GM19468 (cell line): ENCODE data around the gene PRODH.
"Not testable (repeated sequence)": the region's sequence is repeated elsewhere in the genome, so short reads cannot be mapped to it uniquely, and the experiment has no call there.

ENCODE experiments used
- ATAC-seq: cut with Tn5 transposase; IDR thresholded peaks from one replicate; pipeline ENCODE4 v1.9.1; 2021; ENCODE audit warnings: mild to moderate bottlenecking, moderate library complexity, moderate number of reproducible peaks; ENCODE audit not compliant: unreplicated experiment; ENCODE audit errors: extremely low read depth

Gene PRODH

GRCh38 chr22:18935889-18936529 is at the start of gene PRODH:
TSS of gene PRODH (minus strand) at chr22:18936293. CDS start at chr22:18936287, 6 bp downstream.
- no peak for ATAC-seq

- ATAC-seq, result no peak
These were observed 49.7 kb upstream of the PRODH start for GRCh38 chr22:18985780-18986179.

- ATAC-seq, result no peak
These were observed 48.5 kb upstream of the PRODH start for GRCh38 chr22:18984564-18984963.

GRCh38 chr22:18983120-18983651 is 47.1 kb upstream of the PRODH start:
- no peak for ATAC-seq

- ATAC-seq, result no peak
These were observed 44.7 kb upstream of the PRODH start for GRCh38 chr22:18980829-18981228.

- ATAC-seq, result no peak
These were observed 43.9 kb upstream of the PRODH start for GRCh38 chr22:18979957-18980356.

- ATAC-seq, result no peak
These were observed 42.4 kb upstream of the PRODH start for GRCh38 chr22:18978506-18978905.

GRCh38 chr22:18977824-18978425 is 41.8 kb upstream of the PRODH start:
- ATAC-seq, result no peak

GRCh38 chr22:18976197-18976751 is 40.2 kb upstream of the PRODH start:
- no peak for ATAC-seq

- ATAC-seq, result no peak
These were observed 39.5 kb upstream of the PRODH start for GRCh38 chr22:18975434-18976196.

GRCh38 chr22:18974477-18975180 is 38.5 kb upstream of the PRODH start:
- no peak for ATAC-seq

- ATAC-seq, result no peak
These were observed 37.4 kb upstream of the PRODH start for GRCh38 chr22:18973264-18974031.

GRCh38 chr22:18972591-18972990 is 36.5 kb upstream of the PRODH start:
- ATAC-seq, result not testable (repeated sequence)

GRCh38 chr22:18972029-18972428 is 35.9 kb upstream of the PRODH start:
- ATAC-seq, result not testable (repeated sequence)

GRCh38 chr22:18971321-18971751 is 35.2 kb upstream of the PRODH start:
- no peak for ATAC-seq

- no peak for ATAC-seq
These were observed 34.8 kb upstream of the PRODH start for GRCh38 chr22:18970948-18971315.

GRCh38 chr22:18970176-18970947 is 34.3 kb upstream of the PRODH start:
- no peak for ATAC-seq

GRCh38 chr22:18969158-18969942 is 33.3 kb upstream of the PRODH start:
- not testable (repeated sequence) for ATAC-seq
